HL-60 (cell line): ENCODE results near the gene TOP1.

Experiments used
- DNase-seq, 2 experiments: peaks; one replicate each; pipeline ENCODE4 v3.0.0-alpha.2; 2010 to 2020; ENCODE audit warnings: low read depth in 1 of 2, low spot score in 1 of 2
- H3K27ac ChIP-seq: fragments of 250-450 bp; sonication (Bioruptor Pico); replicated peaks from 2 replicates; pipeline ENCODE4 v1.5.1; 2020; ENCODE audit warnings: mild to moderate bottlenecking, moderate library complexity
- H3K27me3 ChIP-seq: fragments of 250-450 bp; sonication (Bioruptor Pico); 2 replicates; pipeline ENCODE4 v1.5.1; 2021; ENCODE audit warnings: mild to moderate bottlenecking, moderate library complexity; ENCODE audit not compliant: insufficient read depth, poor library complexity, severe bottlenecking
- H3K4me3 ChIP-seq: replicated peaks from 2 replicates; pipeline ENCODE4 v1.5.1; 2011; ENCODE audit warnings: mild to moderate bottlenecking, control low read depth, low read length; ENCODE audit not compliant: insufficient read depth
- CTCF ChIP-seq: IDR thresholded peaks from one replicate; pipeline ENCODE4 v1.5.1; 2011; ENCODE audit warnings: low read length, control low read depth, inconsistent platforms; ENCODE audit not compliant: insufficient read depth
- GABPA ChIP-seq: IDR thresholded peaks from 2 replicates; pipeline ENCODE4 v1.6.1; 2012; ENCODE audit warnings: low read depth
- POLR2AphosphoS5 ChIP-seq: IDR thresholded peaks from 2 replicates; pipeline ENCODE4 v1.6.1; 2012; ENCODE audit warnings: low read depth
- SPI1 ChIP-seq: IDR thresholded peaks from 2 replicates; pipeline ENCODE4 v1.6.1; 2012; ENCODE audit warnings: low read depth, mild to moderate bottlenecking, borderline replicate concordance
- TF ChIP-seq, protein P1 (sequence below): IDR thresholded peaks from 2 replicates; pipeline ENCODE4 v1.6.1; 2012; ENCODE audit warnings: low read depth; ENCODE audit not compliant: insufficient replicate concordance

Gene TOP1

GRCh38 chr20:41009946-41010345 lies 18.7 kb upstream of the TOP1 start:
- Histone ChIP-seq H3K27ac (no peak overlapping the region), H3K4me3 (no peak overlapping the region), H3K27me3 (no peaks in the 10 kb centered on the region)
- no peak for TF ChIP-seq SPI1
- no peak for TF ChIP-seq POLR2AphosphoS5
- no peak for TF ChIP-seq CTCF
- TF ChIP-seq, protein P1, sequence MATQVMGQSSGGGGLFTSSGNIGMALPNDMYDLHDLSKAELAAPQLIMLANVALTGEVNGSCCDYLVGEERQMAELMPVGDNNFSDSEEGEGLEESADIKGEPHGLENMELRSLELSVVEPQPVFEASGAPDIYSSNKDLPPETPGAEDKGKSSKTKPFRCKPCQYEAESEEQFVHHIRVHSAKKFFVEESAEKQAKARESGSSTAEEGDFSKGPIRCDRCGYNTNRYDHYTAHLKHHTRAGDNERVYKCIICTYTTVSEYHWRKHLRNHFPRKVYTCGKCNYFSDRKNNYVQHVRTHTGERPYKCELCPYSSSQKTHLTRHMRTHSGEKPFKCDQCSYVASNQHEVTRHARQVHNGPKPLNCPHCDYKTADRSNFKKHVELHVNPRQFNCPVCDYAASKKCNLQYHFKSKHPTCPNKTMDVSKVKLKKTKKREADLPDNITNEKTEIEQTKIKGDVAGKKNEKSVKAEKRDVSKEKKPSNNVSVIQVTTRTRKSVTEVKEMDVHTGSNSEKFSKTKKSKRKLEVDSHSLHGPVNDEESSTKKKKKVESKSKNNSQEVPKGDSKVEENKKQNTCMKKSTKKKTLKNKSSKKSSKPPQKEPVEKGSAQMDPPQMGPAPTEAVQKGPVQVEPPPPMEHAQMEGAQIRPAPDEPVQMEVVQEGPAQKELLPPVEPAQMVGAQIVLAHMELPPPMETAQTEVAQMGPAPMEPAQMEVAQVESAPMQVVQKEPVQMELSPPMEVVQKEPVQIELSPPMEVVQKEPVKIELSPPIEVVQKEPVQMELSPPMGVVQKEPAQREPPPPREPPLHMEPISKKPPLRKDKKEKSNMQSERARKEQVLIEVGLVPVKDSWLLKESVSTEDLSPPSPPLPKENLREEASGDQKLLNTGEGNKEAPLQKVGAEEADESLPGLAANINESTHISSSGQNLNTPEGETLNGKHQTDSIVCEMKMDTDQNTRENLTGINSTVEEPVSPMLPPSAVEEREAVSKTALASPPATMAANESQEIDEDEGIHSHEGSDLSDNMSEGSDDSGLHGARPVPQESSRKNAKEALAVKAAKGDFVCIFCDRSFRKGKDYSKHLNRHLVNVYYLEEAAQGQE, result no peak
- TF ChIP-seq GABPA, result no peak
- DNase-seq, result no peak

DNA sequence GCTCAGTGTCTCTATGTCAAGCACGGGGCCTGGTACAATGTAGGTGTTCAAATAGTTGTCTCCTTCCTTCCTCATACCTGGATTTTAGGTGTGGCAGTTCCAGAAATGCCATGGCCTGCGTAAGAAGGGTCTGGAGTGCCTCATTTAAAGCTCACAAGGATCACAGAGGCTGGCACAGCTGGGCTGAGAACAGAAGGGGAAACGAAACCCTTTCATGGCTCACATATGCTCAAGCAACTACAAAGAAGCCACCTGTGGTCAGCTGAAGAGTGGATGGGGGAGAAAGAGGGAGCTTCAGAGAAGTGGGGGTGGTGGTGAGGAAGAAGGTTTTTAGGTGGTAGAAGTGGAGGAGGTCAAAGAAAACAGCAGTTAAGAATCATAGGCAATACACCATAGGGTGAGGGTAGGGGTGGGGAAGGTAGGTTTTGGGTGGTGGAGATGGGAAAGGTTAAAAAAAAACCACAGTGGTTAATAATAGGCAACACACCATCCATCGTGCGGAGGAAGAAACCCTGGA lies 17.0 kb upstream of the TOP1 start:
- H3K4me3 ChIP-seq, result no peak overlapping the region
- no peaks in the 10 kb centered on the region for H3K27me3 ChIP-seq
- TF ChIP-seq GABPA (no peak), CTCF (no peak), SPI1 (no peak), POLR2AphosphoS5 (no peak)
- TF ChIP-seq, protein P1, result no peak
- DNase-seq, result no peak
- H3K27ac ChIP-seq, result no peak overlapping the region

GRCh38 chr20:41014561-41015088 lies 14.0 kb upstream of the TOP1 start:
- Histone ChIP-seq H3K27ac (no peak overlapping the region), H3K4me3 (no peak overlapping the region), H3K27me3 (no peaks in the 10 kb centered on the region)
- TF ChIP-seq GABPA (no peak), POLR2AphosphoS5 (no peak), CTCF (no peak), SPI1 (no peak)
- TF ChIP-seq, protein P1, result no peak
- DNase-seq, result no peak
